Prostate gland (tissue), 2 donors: ENCODE results near the gene FAM193A.

Source experiments
- POLR2A ChIP-seq: fragments of 450-650 bp; IDR thresholded peaks from one replicate; pipeline ENCODE4 v1.6.1; 2016; ENCODE audit warnings: antibody characterized with exemption, mild to moderate bottlenecking
- POLR2AphosphoS5 ChIP-seq: sonication (generic); formaldehyde crosslinking; IDR thresholded peaks from one replicate; pipeline ENCODE4 v1.6.1; 2017; ENCODE audit warnings: antibody characterized with exemption
- TF ChIP-seq, protein P1 (sequence below), 4 experiments: fragments of 200-600 bp in 2 of 4; fragments of 450-650 bp in 2 of 4; sonication (generic) in 2 of 4; IDR thresholded peaks; 1 replicate in 3 of 4; 2 replicates in 1 of 4; pipeline ENCODE4 v1.5.1; 2016 to 2019; ENCODE audit warnings: antibody characterized with exemption in 4 of 4, mild to moderate bottlenecking in 2 of 4, moderate library complexity in 2 of 4

DNA sequence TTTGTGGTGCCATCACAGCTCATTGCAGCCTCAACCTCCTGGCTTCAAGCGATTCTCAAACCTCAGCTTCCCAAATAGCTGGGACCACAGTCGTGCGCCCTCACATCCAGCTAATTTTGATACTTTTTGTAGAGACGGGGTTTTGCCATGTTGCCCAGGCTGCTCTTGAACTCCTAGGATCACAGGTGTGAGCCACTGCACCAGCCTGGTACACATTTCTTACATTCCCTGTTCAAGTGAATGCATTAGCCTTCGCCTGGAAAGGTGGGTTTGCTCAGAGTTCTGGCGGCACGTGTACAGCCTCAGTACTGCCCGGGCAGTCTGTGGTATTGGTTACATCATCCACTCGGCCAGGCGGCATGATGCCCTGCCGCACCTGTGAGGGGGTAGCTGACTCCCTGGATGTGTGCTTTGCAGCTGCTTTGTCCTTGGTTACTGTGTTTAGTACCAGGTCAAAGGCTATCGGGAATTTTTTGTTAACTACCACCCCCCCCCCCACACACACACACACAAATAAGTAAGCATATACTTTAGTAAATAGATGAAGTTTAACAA, 162.6 kb downstream of the FAM193A start:
- TF ChIP-seq, protein P1, sequence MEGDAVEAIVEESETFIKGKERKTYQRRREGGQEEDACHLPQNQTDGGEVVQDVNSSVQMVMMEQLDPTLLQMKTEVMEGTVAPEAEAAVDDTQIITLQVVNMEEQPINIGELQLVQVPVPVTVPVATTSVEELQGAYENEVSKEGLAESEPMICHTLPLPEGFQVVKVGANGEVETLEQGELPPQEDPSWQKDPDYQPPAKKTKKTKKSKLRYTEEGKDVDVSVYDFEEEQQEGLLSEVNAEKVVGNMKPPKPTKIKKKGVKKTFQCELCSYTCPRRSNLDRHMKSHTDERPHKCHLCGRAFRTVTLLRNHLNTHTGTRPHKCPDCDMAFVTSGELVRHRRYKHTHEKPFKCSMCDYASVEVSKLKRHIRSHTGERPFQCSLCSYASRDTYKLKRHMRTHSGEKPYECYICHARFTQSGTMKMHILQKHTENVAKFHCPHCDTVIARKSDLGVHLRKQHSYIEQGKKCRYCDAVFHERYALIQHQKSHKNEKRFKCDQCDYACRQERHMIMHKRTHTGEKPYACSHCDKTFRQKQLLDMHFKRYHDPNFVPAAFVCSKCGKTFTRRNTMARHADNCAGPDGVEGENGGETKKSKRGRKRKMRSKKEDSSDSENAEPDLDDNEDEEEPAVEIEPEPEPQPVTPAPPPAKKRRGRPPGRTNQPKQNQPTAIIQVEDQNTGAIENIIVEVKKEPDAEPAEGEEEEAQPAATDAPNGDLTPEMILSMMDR (IDR thresholded peaks at IDR 0.05): no peak
- TF ChIP-seq POLR2A: no peak
- no peak for TF ChIP-seq POLR2AphosphoS5
